Prostate gland (tissue), 2 donors: ENCODE results near the gene CDCA7. TPM values are rescaled to one million over a fixed set of nuclear protein-coding genes. Genes with fewer than 3 reads are reported as not detected.

ENCODE experiments used
- DNase-seq: peaks from one replicate; pipeline ENCODE4 v3.0.0-alpha.2; 2019; ENCODE audit warnings: low spot score
- H3K27ac ChIP-seq, 2 donors: fragments of 200-600 bp; sonication (generic); 2 replicates each; pipeline ENCODE4 v1.5.1; 2017 to 2019
- H3K27me3 ChIP-seq: fragments of 200-600 bp; sonication (generic); replicated peaks from 2 replicates; pipeline ENCODE4 v1.5.1; 2019; ENCODE audit not compliant: insufficient read depth
- H3K36me3 ChIP-seq, 2 donors: fragments of 200-600 bp; sonication (generic); 1 replicate in 1 of 2; 2 replicates in 1 of 2; pipeline versions ENCODE4 v1.5.1 to v1.8.1; 2017 to 2019
- H3K4me1 ChIP-seq: fragments of 200-600 bp; sonication (generic); replicated peaks from 2 replicates; pipeline ENCODE4 v1.5.1; 2019
- H3K4me3 ChIP-seq, 2 donors: fragments of 200-600 bp; sonication (generic); 2 replicates each; pipeline ENCODE4 v1.5.1; 2017 to 2019
- H3K9me3 ChIP-seq: fragments of 200-600 bp; sonication (generic); 2 replicates; pipeline ENCODE4 v1.5.1; 2017
- POLR2A ChIP-seq: fragments of 450-650 bp; IDR thresholded peaks from one replicate; pipeline ENCODE4 v1.6.1; 2016; ENCODE audit warnings: antibody characterized with exemption, mild to moderate bottlenecking
- POLR2AphosphoS5 ChIP-seq: sonication (generic); formaldehyde crosslinking; IDR thresholded peaks from one replicate; pipeline ENCODE4 v1.6.1; 2017; ENCODE audit warnings: antibody characterized with exemption
- WGBS: methylation state at CpG from one replicate; pipeline ENCODE4 v1.1.5; 2018; 5-methylcytosine and 5-hydroxymethylcytosine counted together
- intact Hi-C: fragments of 100-400 bp; cut with DNase I; formaldehyde crosslinking; loops from one replicate; pipeline ENCODE4 v1.14.2; 2022
- total RNA-seq, 2 donors: library from RNA; depleted of rRNA; stranded (reverse); fragments of >200 nt; gene quantifications; one replicate each; pipeline ENCODE4 v1.1.0, GENCODE V29; 2016
- TF ChIP-seq, protein P1 (sequence below), 4 experiments: fragments of 200-600 bp in 2 of 4; fragments of 450-650 bp in 2 of 4; sonication (generic) in 2 of 4; IDR thresholded peaks; 1 replicate in 3 of 4; 2 replicates in 1 of 4; pipeline ENCODE4 v1.5.1; 2016 to 2019; ENCODE audit warnings: antibody characterized with exemption in 4 of 4, mild to moderate bottlenecking in 2 of 4, moderate library complexity in 2 of 4

The CDCA7 gene
- total RNA-seq, 2 donors from 2014 or later = 9.5 to 13.7 TPM

DNA sequence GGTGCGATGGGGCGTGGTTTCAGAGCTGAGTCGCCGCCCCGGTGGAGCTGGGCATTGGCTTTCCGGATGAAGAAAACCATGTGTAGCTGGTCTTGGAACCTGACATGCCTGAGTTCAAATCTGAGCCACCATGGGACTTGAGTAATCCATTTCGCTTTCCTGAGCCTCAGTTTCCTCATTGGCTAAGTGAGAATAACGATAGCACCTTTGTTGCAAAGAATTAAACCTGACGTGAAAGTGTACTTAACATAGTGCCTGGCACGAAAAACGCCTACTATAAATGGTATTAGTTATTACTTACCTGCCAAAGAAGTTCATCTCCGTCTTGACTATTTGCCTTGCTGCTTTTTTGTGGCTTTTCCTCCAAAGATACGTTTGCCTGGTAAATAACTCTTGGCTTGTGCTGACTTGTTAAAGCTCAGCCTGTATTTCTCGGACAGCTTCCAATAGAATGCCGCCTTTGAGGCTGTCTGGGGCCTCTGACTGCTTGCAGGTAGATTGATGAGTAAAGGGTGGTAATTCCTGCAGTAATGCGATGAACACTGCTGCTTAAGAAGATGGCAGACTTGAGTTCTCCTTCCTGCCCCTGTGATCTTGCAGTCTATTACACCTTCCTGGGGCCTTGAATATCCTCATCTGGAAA, 1.3 kb downstream of the CDCA7 start:
- Histone ChIP-seq H3K4me1 (no peaks in the 10 kb centered on the region), H3K4me3 (peak overlapping the region; percentile 43 to 47), H3K27me3 (peaks cover 4% of the 10 kb centered on the region), H3K36me3 (no peaks in the 10 kb centered on the region), H3K27ac (peak overlapping the region in 1 of 2 donors; percentile 56), H3K9me3 (no peaks in the 10 kb centered on the region)
- 24% methylated on average over 16 of the region's 16 CpGs for WGBS
- TF ChIP-seq POLR2AphosphoS5 = no peak
- TF ChIP-seq, protein P1, sequence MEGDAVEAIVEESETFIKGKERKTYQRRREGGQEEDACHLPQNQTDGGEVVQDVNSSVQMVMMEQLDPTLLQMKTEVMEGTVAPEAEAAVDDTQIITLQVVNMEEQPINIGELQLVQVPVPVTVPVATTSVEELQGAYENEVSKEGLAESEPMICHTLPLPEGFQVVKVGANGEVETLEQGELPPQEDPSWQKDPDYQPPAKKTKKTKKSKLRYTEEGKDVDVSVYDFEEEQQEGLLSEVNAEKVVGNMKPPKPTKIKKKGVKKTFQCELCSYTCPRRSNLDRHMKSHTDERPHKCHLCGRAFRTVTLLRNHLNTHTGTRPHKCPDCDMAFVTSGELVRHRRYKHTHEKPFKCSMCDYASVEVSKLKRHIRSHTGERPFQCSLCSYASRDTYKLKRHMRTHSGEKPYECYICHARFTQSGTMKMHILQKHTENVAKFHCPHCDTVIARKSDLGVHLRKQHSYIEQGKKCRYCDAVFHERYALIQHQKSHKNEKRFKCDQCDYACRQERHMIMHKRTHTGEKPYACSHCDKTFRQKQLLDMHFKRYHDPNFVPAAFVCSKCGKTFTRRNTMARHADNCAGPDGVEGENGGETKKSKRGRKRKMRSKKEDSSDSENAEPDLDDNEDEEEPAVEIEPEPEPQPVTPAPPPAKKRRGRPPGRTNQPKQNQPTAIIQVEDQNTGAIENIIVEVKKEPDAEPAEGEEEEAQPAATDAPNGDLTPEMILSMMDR (IDR thresholded peaks at IDR 0.05) = no peak
- no peak for TF ChIP-seq POLR2A
- DNase-seq = peak; percentile 18
- intact Hi-C loops = loop anchor here (10.0 kb wide), 3 partner anchors 71 to 381 kb away; no protein-coding TSS in a partner anchor

DNA sequence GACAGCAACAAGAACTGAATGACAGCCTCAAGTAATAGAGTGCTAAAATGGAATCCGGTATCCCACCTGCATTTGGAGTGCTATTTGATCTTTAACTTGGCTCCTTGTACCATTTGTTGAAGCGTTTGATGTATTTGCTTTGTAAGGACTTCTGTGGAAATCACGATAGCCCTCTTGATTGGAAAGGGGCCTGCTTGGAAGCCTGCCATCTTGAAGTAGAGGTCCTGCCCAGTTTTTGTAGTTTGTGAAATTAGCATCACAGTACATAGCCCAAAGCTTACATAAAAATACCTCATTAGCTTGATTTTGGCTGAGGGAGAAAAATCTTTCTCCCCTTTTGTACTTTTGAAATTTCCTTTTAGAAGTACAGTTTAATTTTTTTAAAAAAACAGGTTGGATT, 2.7 kb downstream of the CDCA7 start:
- TF ChIP-seq, protein P1 (IDR thresholded peaks at IDR 0.05) = no peak
- no peak for TF ChIP-seq POLR2AphosphoS5
- no peak for TF ChIP-seq POLR2A
- H3K9me3 ChIP-seq = no peaks in the 10 kb centered on the region
- intact Hi-C loops = loop anchor here (10.0 kb wide), 3 partner anchors 73 to 383 kb away; no protein-coding TSS in a partner anchor
- no peak overlapping the region for H3K4me3 ChIP-seq
- WGBS = 35% methylated on average over 3 of the region's 3 CpGs
- no peak for DNase-seq
- H3K36me3 ChIP-seq = no peaks in the 10 kb centered on the region
- no peak overlapping the region for H3K27ac ChIP-seq
- no peaks in the 10 kb centered on the region for H3K4me1 ChIP-seq
- H3K27me3 ChIP-seq = peaks cover 4% of the 10 kb centered on the region

DNA sequence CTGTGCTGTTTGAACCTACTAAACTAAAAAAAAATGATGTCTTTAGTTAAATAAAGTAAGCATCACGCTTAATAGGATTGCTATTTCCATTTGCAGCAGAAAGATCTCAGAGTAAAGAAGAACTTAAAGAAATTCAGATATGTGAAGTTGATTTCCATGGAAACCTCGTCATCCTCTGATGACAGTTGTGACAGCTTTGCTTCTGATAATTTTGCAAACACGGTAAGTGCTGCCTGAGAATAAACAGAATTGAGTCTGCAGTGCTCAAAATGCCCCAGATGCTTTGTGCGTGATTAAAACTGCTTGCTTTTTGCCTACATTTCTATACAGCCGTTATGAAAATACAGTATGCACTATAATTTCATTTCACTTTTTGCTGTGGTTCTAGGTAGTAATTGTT, 3.9 kb downstream of the CDCA7 start:
- DNase-seq = no peak
- TF ChIP-seq, protein P1 (IDR thresholded peaks at IDR 0.05) = no peak
- TF ChIP-seq POLR2A (no peak), POLR2AphosphoS5 (no peak)
- no peaks in the 10 kb centered on the region for H3K4me1 ChIP-seq
- H3K27ac ChIP-seq = no peak overlapping the region
- WGBS = 68% methylated on average over 5 of the region's 5 CpGs
- no peaks in the 10 kb centered on the region for H3K9me3 ChIP-seq
- no peaks in the 10 kb centered on the region for H3K36me3 ChIP-seq
- intact Hi-C loops = loop anchor here (10.0 kb wide), 3 partner anchors 74 to 384 kb away; no protein-coding TSS in a partner anchor
- H3K27me3 ChIP-seq = no peaks in the 10 kb centered on the region
- no peak overlapping the region for H3K4me3 ChIP-seq

DNA sequence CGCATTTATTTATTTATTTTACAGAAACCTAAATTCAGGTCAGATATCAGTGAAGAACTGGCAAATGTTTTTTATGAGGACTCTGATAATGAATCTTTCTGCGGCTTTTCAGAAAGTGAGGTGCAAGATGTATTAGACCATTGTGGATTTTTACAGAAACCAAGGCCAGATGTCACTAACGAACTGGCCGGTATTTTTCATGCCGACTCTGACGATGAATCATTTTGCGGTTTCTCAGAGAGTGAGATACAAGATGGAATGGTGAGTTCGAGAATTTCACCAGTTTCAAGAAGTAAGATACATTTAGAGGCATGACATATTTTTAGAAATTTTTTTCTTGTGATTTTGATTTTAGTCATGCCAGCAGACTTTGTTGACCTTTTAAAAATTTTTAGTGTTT, 4.6 kb downstream of the CDCA7 start:
- 86% methylated on average over 8 of the region's 8 CpGs for WGBS
- Histone ChIP-seq H3K4me1 (no peaks in the 10 kb centered on the region), H3K4me3 (no peak overlapping the region), H3K27me3 (no peaks in the 10 kb centered on the region), H3K27ac (no peak overlapping the region), H3K9me3 (no peaks in the 10 kb centered on the region), H3K36me3 (no peaks in the 10 kb centered on the region)
- DNase-seq = no peak
- intact Hi-C loops = loop anchor here (10.0 kb wide), 3 partner anchors 74 to 384 kb away; no protein-coding TSS in a partner anchor
- TF ChIP-seq POLR2A (no peak), POLR2AphosphoS5 (no peak)
- TF ChIP-seq, protein P1 (IDR thresholded peaks at IDR 0.05) = no peak

DNA sequence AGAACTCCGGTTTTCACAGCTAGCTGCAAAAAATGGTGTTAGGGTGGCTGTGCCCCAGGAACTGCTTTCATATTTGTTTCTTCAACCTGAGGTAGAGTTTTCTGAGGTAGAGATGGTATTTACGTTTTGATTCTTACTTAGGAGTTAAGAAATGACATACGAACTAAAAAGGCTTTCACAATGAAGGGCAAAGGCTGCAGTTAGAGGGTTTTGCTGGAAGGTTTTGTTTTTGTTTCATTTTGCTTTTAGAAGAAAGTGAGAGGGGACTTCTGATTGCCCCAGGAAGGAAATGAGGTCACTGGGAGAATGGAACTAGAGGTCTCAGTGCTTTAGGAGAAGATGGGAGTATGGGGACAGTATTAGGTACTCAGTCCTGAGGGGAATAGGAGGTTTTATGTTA, 15.5 kb downstream of the CDCA7 start:
- Histone ChIP-seq H3K4me3 (no peak overlapping the region), H3K4me1 (no peaks in the 10 kb centered on the region), H3K27ac (no peak overlapping the region), H3K27me3 (no peaks in the 10 kb centered on the region), H3K36me3 (no peaks in the 10 kb centered on the region), H3K9me3 (no peaks in the 10 kb centered on the region)
- 89% methylated on average over 3 of the region's 3 CpGs for WGBS
- TF ChIP-seq, protein P1 (IDR thresholded peaks at IDR 0.05) = no peak
- TF ChIP-seq POLR2AphosphoS5 (no peak), POLR2A (no peak)
- DNase-seq = no peak
- intact Hi-C loops = no loop called here
